Stimulated activated CD4-positive, alpha-beta T cell treated with anti-CD3 and anti-CD28 coated beads, Interleukin-2, amount 100 ng/mL, for 48 hours (primary cell): ENCODE data around the gene MAML3.

Experiments used
- DNase-seq, 2 donors: peaks; one replicate each; pipeline ENCODE4 v3.0.0-alpha.2; 2020

The MAML3 gene

GRCh38 chr4:140068271-140068670 is 85.7 kb downstream of the MAML3 start:
- DNase-seq = no peak

DNA sequence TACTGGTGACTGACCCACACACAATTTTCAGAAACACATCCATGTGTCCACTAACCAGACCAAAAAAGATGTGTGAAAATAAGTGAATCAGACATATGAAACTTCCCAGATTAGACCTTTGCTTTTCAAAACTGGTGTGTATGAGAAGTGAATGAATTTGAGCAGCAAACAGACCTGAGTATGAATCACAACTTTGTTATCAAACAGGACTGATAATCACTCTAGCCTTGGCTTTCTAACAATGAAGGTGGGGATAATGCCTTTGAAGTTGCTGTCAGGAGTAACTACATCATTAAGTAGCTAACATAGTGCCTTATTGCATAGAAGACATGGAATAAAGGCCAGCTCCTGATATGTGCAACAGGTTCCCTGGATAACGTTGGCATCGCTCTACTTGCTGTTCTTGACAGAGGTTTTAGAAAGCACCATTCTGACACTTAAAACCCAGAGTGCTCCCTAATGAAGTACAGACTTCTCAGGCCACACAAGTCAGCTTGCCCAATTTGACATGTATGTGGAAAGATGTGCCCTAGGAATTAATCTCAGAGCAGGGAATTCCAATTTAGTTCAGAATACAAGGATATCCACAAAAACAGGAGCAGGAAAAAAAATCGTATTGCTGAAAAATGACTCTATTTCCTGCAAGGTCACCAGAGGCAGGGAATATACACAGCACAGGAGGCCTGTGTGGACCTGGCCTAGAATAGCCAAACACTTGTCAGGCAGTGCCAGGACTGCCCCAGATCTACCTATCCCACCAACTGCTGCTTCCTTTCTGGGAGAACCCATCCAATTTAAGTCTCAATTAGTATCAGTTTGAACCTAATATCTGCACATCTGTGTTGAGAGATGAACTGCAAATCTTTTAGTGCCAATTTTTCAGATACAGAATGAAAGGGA is 87.7 kb downstream of the MAML3 start:
- DNase-seq = no peak

DNA sequence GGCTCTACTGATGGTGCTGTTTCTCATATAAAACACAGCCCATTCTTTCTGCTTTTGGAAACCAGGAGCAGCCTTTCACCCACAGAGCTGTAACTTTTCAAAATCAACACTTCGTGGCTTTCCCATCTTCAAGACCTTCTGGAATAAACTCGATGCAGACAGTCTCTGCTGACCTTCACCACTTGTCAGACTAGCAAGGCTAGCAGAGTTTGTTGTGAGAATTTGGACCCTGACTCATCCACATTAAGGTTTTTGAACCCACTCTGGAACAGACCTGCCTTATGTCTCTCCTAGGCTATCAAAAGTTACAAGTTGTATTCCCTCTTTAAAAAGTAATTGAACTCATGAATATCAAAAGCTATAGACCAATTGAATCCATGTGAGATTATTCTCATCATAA is 88.6 kb downstream of the MAML3 start:
- DNase-seq = no peak

- DNase-seq = no peak
Observed at GRCh38 chr4:140061659-140062289, 92.2 kb downstream of the MAML3 start.

DNA sequence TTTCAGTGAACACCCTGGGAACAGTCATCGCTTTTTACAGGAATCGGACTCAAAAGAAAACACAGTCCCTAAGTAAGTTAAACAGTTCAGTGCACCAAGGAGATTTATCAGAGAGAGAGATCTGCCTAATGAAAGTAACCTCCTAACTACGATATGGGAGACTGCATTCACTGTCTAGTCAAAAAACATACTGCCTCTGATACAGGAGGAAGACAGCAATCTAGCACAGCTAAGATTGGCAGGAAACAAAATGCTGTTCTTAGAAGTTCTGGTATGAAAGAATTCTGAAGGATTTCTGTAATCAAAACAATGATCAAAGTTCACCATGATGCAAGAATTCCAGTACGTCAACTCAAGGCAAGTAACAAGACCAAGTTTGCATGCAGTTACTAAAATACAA is 92.8 kb downstream of the MAML3 start:
- no peak for DNase-seq

DNA sequence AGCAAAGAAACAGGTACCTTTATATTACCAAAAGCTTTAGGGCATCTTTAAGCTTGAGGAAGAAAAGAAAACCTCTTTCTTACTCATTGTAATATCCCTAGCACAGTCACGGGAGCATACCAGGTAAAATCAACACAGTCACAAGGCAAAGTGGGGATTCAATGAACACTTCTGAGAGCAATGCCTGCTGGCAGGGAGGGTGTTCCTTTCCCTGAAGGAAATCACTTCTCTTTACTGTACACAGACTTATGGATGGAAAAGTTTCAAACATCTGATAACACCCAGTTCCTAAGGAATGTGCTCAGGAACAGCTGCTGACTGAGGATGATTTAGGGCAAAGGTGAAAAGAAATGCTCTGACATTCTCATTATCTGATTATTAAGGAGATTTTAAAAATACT is 94.8 kb downstream of the MAML3 start:
- DNase-seq = no peak

DNA sequence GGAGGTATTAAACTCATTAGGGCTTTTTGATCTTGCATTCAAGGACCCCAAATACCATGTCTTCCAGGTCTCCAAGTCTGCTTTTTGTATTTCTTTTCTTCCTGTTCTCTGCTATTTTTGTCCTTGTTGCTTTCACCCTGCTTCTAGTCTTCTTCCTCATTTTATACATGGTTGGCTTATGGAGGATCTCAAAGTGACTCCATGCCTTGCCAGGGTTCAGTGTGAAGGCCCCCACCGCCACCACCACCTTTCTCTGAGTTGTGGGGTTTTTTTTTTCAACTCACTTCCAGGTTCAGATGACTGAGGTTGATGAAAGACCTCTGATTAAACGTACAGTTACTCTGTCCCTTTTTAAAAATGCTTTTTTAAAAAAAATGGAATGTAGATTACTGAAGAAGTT is 96.3 kb downstream of the MAML3 start:
- no peak for DNase-seq

- DNase-seq = no peak
Observed at GRCh38 chr4:140056015-140056414, 98.0 kb downstream of the MAML3 start.

DNA sequence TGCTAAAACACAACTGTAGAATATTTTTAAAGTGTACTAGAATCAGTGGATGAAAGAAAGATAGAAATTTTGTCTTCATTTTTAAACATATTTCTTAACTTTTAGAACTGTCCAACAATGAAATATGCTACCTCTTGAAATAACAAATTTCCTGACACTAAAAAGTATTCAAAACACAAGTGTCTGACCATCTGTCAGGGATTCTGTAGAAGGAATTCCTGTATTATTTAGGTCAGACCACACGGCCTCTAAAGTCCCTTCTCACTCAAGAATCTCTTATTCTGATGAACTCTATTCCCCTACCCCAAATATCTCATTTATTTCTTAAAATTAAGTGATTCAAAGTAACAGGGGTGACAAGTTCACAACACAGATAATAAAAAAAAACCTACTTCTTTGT is 99.1 kb downstream of the MAML3 start:
- no peak for DNase-seq

- no peak for DNase-seq
Observed at GRCh38 chr4:140053185-140053584, 100.8 kb downstream of the MAML3 start.

DNA sequence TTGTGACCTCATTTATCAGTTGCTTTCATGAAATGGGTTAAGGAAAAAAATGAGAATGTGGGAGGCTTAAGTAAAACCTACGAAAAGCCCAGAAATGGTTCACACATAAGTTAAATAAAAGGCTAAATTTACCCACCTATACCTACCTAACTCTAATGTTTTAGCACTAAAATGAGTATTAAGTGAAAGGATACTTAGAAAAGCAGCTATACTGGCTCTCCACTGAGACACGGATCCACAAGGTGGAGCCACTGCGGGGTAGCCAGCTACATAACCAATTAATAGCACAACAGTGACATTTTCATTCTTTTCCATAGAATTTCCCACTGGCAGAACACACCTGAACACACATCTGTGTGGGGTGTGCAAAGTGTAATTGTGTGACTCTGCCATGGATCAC is 101.9 kb downstream of the MAML3 start:
- DNase-seq = no peak

GRCh38 chr4:140049849-140050637 is 103.9 kb downstream of the MAML3 start:
- DNase-seq = no peak

DNA sequence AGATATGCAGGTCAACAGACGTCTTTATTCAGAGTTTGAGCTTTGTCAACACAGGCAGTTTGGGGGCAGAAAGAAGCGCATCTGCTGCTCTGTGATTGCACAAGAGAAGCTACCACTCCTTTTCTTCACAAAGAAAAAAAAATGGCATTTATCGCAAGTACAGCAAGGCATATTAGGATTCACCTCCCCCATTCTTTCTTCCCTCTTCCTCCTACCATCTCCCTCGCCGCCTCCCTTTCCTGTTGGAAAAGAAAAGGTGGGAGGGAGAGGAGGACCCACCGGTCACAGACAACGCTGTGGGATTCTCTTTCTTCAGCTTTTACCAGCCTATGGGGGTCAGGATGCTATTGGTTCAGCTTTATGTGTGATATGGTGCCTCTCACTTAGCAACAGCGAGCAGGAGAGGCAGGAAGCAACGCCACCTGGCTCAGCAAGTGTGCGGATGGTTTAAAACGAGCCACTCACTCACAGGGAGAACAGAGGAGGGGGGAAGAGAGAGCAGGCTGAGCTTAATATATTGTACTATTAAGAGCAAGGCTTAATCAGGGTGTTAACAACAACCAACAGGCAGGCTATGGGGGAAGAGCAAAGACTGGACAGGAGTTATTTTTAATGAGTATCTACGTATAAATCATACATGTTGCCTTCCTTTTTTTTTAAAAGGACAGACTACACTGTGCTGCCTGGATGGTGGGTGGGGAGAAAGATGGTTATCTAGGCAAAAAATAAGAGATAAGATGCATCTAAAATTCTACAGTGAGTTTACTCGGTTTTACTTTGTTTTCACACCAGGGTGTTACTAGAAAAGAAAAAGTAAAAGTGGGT is 104.7 kb downstream of the MAML3 start:
- peak in 1 of 2 donors; percentile 11 for DNase-seq

DNA sequence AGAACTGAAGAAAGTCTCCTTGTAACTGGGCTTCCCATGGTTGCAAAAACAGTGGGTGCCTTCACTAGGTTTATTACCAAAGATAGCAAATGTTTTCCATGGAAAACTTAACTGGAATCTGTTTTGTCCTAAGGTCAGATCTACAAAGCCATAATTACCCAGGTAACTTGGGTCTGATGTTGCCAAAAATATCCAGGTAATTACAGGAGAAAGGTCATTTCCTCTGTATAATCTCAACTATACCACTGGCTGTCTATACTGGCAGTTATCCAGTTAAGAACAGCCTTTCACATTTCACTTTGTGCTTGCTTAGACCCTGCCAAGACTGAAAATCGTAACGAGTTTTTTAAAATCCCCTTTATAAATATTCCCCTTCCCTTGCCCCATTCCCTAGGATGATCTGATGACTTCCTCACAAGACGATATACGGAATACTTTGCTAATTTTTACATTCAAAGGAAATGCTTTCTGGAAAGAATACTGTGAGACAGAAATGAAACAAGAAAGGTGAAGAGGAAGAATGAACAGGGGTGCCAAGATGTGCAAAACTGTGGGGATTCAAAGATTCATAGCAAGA is 105.5 kb downstream of the MAML3 start:
- DNase-seq = no peak

GRCh38 chr4:140047786-140048185 is 106.2 kb downstream of the MAML3 start:
- no peak for DNase-seq

DNA sequence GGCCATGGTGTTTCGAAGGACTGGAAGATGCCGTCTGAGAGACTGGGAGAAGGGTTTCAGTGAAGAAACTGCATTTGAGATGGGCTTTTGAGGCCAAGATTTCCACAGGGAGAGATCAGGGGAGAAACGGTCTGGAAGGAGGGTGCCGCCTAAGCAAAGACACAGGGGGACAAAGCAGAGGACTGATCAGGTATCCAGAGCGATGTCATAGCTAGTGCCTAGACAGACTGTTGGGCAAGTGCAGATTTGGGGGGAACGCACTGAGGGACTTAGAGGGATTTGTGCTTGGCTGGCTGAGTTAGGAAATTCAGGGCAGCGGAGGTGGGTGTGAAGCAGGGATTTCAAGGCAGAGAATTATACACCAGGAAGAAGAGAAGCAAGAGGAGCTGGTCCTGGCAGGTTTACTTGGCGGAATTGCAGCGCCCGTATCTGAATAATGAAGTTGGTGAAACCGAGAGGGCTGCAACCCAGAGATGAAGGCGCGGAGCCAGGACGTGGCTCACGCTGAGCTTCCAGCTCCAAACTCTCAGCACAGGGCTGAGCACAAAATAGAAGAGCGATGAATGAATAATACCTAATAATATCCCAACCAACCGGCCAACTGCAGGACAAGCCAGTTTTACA is 106.9 kb downstream of the MAML3 start:
- no peak for DNase-seq

DNA sequence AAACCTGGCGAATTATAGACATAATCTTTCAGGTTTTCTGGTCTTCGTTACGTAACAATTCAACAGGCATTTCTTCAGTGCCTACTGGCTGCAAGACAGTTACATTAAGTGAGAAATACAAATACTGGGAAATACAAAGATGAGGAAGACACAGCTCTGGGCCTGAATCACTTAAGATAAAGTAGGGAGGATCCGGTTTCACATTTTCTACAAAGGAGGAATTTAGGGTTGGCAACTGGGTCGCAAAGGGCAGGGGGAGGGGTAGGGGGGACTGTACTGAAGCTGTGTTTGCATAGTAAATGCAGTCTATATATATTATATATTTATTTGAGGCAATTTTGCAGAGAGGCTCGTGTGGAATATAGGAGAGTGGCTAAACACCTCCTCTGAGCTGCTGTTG is 107.4 kb downstream of the MAML3 start:
- no peak for DNase-seq

DNA sequence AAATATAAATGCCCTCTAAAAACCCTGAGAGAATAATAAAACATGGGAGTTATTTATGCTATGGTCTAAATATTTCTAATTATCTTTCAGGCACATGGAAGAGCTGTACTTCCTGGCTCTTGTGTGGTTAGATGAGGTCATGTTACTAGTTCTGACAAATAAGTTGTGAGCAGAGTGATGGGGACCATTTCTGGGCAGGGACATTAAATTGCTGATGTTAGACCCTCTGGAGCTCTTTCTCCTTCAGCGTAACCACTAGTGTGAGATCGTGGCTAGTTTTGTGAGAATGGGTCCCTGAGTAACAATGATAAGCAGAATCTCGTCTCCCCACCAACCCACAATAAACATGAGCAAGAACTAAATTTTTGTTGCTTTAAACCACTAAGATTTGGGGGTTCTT is 108.0 kb downstream of the MAML3 start:
- no peak for DNase-seq

- DNase-seq = no peak
Observed at GRCh38 chr4:140044337-140044902, 109.6 kb downstream of the MAML3 start.

- no peak for DNase-seq
Observed at GRCh38 chr4:140042634-140043033, 111.3 kb downstream of the MAML3 start.

DNA sequence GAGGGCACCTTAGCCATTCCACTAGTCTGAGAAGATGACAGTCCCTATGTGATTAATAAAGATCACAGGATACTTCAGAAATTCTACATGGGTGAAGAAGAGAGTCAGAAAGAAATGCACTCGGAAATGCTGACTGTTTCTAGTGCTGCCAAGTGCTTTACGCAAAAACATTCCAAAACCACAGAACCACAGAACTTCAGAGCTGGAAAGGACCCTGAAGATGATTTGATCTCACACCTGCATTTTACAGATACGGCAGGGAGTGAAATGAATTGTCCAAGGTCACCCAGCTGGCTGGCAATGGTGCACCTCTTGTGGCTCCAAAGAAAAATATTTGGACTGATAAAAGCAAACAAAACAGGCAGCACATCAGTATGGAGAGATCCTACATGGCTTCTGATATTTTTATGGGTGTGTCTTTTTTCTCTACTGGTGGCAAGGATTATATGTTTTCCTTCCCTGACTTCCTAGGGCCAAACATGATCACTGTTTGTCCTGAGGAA is 115.9 kb downstream of the MAML3 start:
- no peak for DNase-seq
